CD14-positive monocyte (primary cell): ENCODE data around the gene TIAM1. TPM values are rescaled to one million over a fixed set of nuclear protein-coding genes. Genes with fewer than 3 reads are reported as not detected.

ENCODE experiments used
- DNase-seq, 3 donors: peaks; one replicate each; pipeline ENCODE4 v3.0.0-alpha.2; 2011 to 2022
- H2AFZ ChIP-seq: 2 replicates; pipeline ENCODE4 v1.6.0; 2012; ENCODE audit warnings: mild to moderate bottlenecking, low read depth, low read length, inconsistent platforms; ENCODE audit not compliant: insufficient read depth, poor library complexity, severe bottlenecking
- H3K27ac ChIP-seq, 2 donors: 1 replicate in 1 of 2; 2 replicates in 1 of 2; pipeline ENCODE4 v1.5.1; 2012 to 2013; ENCODE audit warnings: low read length in 2 of 2, control low read depth in 1 of 2, inconsistent platforms in 1 of 2, low read depth in 1 of 2, mild to moderate bottlenecking in 1 of 2
- H3K27me3 ChIP-seq, 2 donors: one replicate each; pipeline versions ENCODE4 v1.6.0 to v1.6.1; 2011 to 2013; ENCODE audit warnings: low read length in 2 of 2; ENCODE audit not compliant: control insufficient read depth in 2 of 2, insufficient read depth in 2 of 2
- H3K36me3 ChIP-seq, 2 donors: replicated peaks in 1 of 2; 1 replicate in 1 of 2; 2 replicates in 1 of 2; pipeline versions ENCODE4 v1.5.1 to v1.6.1; 2012 to 2013; ENCODE audit warnings: low read length in 2 of 2, control low read depth in 1 of 2, inconsistent platforms in 1 of 2, mild to moderate bottlenecking in 1 of 2; ENCODE audit not compliant: insufficient read depth in 2 of 2, control insufficient read depth in 1 of 2
- H3K4me1 ChIP-seq, 2 donors: 1 replicate in 1 of 2; 2 replicates in 1 of 2; pipeline versions ENCODE4 v1.5.1 to v1.6.1; 2012 to 2013; ENCODE audit warnings: low read length in 2 of 2, control low read depth in 1 of 2, inconsistent platforms in 1 of 2, mild to moderate bottlenecking in 1 of 2, moderate library complexity in 1 of 2; ENCODE audit not compliant: insufficient read depth in 2 of 2, control insufficient read depth in 1 of 2
- H3K4me2 ChIP-seq: replicated peaks from 2 replicates; pipeline ENCODE3; 2012; ENCODE audit warnings: low read length, moderate library complexity, mild to moderate bottlenecking; ENCODE audit not compliant: poor library complexity, severe bottlenecking; ENCODE audit errors: extremely low read depth
- H3K4me3 ChIP-seq, 3 experiments: fragments of 200-600 bp in 1 of 3; sonication (generic) in 1 of 3; replicated peaks in 1 of 3; 1 replicate in 2 of 3; 2 replicates in 1 of 3; pipeline ENCODE4 v1.5.1; 2011 to 2013; ENCODE audit warnings: low read length in 3 of 3, mild to moderate bottlenecking in 3 of 3, control low read depth in 2 of 3, low read depth in 2 of 3, inconsistent platforms in 1 of 3, moderate library complexity in 1 of 3
- H3K79me2 ChIP-seq: 2 replicates; pipeline ENCODE4 v1.6.0; 2012; ENCODE audit warnings: mild to moderate bottlenecking, control low read depth, inconsistent platforms, low read length, moderate library complexity; ENCODE audit not compliant: insufficient read depth
- H3K9ac ChIP-seq: 2 replicates; pipeline ENCODE4 v1.6.0; 2017; ENCODE audit warnings: low read length, mild to moderate bottlenecking; ENCODE audit not compliant: insufficient read depth, poor library complexity, severe bottlenecking
- H3K9me3 ChIP-seq, 2 donors: replicated peaks in 1 of 2; 1 replicate in 1 of 2; 2 replicates in 1 of 2; pipeline versions ENCODE4 v1.5.1 to v1.6.1; 2012 to 2013; ENCODE audit warnings: low read length in 2 of 2, control low read depth in 1 of 2; ENCODE audit not compliant: control insufficient read depth in 1 of 2, insufficient read depth in 1 of 2
- H4K20me1 ChIP-seq: 2 replicates; pipeline ENCODE4 v1.6.0; 2012; ENCODE audit warnings: mild to moderate bottlenecking, low read length, control low read depth, moderate library complexity; ENCODE audit not compliant: insufficient read depth
- H3K27ac Mint-ChIP-seq, 7 donors: one replicate each; pipeline ENCODE4 v1.8.0; 2020; ENCODE audit warnings: mild to moderate bottlenecking in 7 of 7, mixed read lengths in 7 of 7, moderate library complexity in 6 of 7, inconsistent platforms in 2 of 7
- H3K27me3 Mint-ChIP-seq, 3 donors: one replicate each; pipeline ENCODE4 v1.8.0; 2021 to 2022; ENCODE audit warnings: low read depth in 3 of 3, mild to moderate bottlenecking in 3 of 3, mixed read lengths in 3 of 3, moderate library complexity in 3 of 3, inconsistent platforms in 1 of 3
- H3K36me3 Mint-ChIP-seq, 2 donors: one replicate each; pipeline ENCODE4 v1.8.0; 2020; ENCODE audit warnings: mixed read lengths in 2 of 2, inconsistent platforms in 1 of 2, mild to moderate bottlenecking in 1 of 2
- H3K4me1 Mint-ChIP-seq: one replicate; pipeline ENCODE4 v1.8.0; 2020; ENCODE audit warnings: mild to moderate bottlenecking, mixed read lengths
- H3K4me3 Mint-ChIP-seq, 2 donors: one replicate each; pipeline ENCODE4 v1.8.0; 2020; ENCODE audit warnings: mild to moderate bottlenecking in 2 of 2, mixed read lengths in 2 of 2, moderate library complexity in 1 of 2
- H3K9me3 Mint-ChIP-seq, 7 donors: one replicate each; pipeline ENCODE4 v1.8.0; 2020 to 2022; ENCODE audit warnings: mixed read lengths in 7 of 7, mild to moderate bottlenecking in 6 of 7, moderate library complexity in 6 of 7, inconsistent platforms in 2 of 7
- CTCF ChIP-seq: fragments of 200-600 bp; IDR thresholded peaks from one replicate; pipeline ENCODE4 v1.8.0; 2022; ENCODE audit warnings: antibody characterized with exemption, mild to moderate bottlenecking
- WGBS: methylation state at CpG from one replicate; pipeline ENCODE4 v1.1.5; 2013; ENCODE audit warnings: missing lambda C conversion rate; ENCODE audit not compliant: insufficient coverage; 5-methylcytosine and 5-hydroxymethylcytosine counted together
- intact Hi-C, 2 donors: fragments of 100-400 bp; cut with micrococcal nuclease; formaldehyde crosslinking; loops; one replicate each; pipeline versions ENCODE4 v1.15.0 to v1.15.1; 2023
- polyA plus RNA-seq, 3 donors: library from polyadenylated mRNA; depleted of rRNA in 1 of 3; unstranded in 2 of 3; stranded (reverse) in 1 of 3; fragments of 300-500 nt in 2 of 3; fragments of >200 nt in 1 of 3; fragmentation: Illumina TruSeq in 2 of 3; gene quantifications; 1 replicate in 2 of 3; 2 replicates in 1 of 3; pipeline ENCODE4 v1.2.3, GENCODE V29; 2012 to 2021

TIAM1 gene
- polyA plus RNA-seq, 3 donors: 17.7 to 55.0 (median 45.3) TPM

- Histone ChIP-seq H3K79me2 (peaks cover 41% of the 10 kb centered on the region), H4K20me1 (peaks cover 38% of the 10 kb centered on the region), H3K27me3 (peaks cover 0 to 25% of the 10 kb centered on the region in 2 donors), H3K27ac (peak overlapping the region in 1 of 2 donors; percentile 82), H3K9ac (peak overlapping the region; percentile 69), H3K36me3 (peaks cover 4 to 10% of the 10 kb centered on the region in 2 donors), H3K4me2 (peak overlapping the region; percentile 93), H3K4me3 (peak overlapping the region; percentile 79 to 92 (median 84)), H3K4me1 (peaks cover 52 to 64% of the 10 kb centered on the region in 2 donors), H2AFZ (peak overlapping the region; percentile 64), H3K9me3 (no peaks in the 10 kb centered on the region)
- Mint-ChIP-seq H3K4me3 (peak overlapping the region; percentile 99), H3K27me3 (peaks cover 17 to 22% (median 18%) of the 10 kb centered on the region in 3 donors), H3K27ac (peak overlapping the region; percentile 84 to 96 (median 93)), H3K36me3 (peaks cover 8 to 13% of the 10 kb centered on the region in 2 donors), H3K4me1 (peaks cover 63% of the 10 kb centered on the region), H3K9me3 (peaks cover 0 to 4% (median 2%) of the 10 kb centered on the region in 7 donors)
- 0% methylated on average over 1 of the region's 2 CpGs for WGBS
- TF ChIP-seq CTCF: no peak
- no peak for DNase-seq
- intact Hi-C loops: loop anchor here (5.0 to 10.0 kb wide), 2 partner anchors 102 to 141 kb away; no protein-coding TSS in a partner anchor
These were observed 991 bp downstream of the TIAM1 start for GRCh38 chr21:31343030-31343510.

- Histone ChIP-seq H4K20me1 (peaks cover 43% of the 10 kb centered on the region), H3K4me2 (peak overlapping the region; percentile 93), H3K9ac (peak overlapping the region; percentile 69), H3K27me3 (peaks cover 0 to 25% of the 10 kb centered on the region in 2 donors), H3K36me3 (peaks cover 7 to 17% of the 10 kb centered on the region in 2 donors), H3K4me3 (peak overlapping the region; percentile 79 to 92 (median 84)), H3K9me3 (no peaks in the 10 kb centered on the region), H3K27ac (peak overlapping the region in 1 of 2 donors; percentile 82), H2AFZ (no peak overlapping the region), H3K79me2 (peaks cover 41% of the 10 kb centered on the region), H3K4me1 (peaks cover 52 to 64% of the 10 kb centered on the region in 2 donors)
- Mint-ChIP-seq H3K27me3 (peaks cover 17 to 22% (median 18%) of the 10 kb centered on the region in 3 donors), H3K9me3 (peaks cover 0 to 4% (median 2%) of the 10 kb centered on the region in 7 donors), H3K4me1 (peaks cover 63% of the 10 kb centered on the region), H3K4me3 (peak overlapping the region; percentile 99), H3K27ac (peak overlapping the region; percentile 77 to 96 (median 89)), H3K36me3 (peaks cover 12 to 19% of the 10 kb centered on the region in 2 donors)
- TF ChIP-seq CTCF: no peak
- WGBS: no CpG with 5 or more reads among the region's 3 CpGs
- DNase-seq: peak; percentile 56 to 70 (median 65)
- intact Hi-C loops: loop anchor here (5.0 to 10.0 kb wide), 2 partner anchors 102 to 140 kb away; no protein-coding TSS in a partner anchor
These were observed 1.7 kb downstream of the TIAM1 start for GRCh38 chr21:31342348-31342747.
